ENCODE measurements around the gene C9orf72. TPM values are rescaled to one million over a fixed set of nuclear protein-coding genes. Genes with fewer than 3 reads are reported as not detected.
"Not testable (repeated sequence)": the region's sequence is repeated elsewhere in the genome, so short reads cannot be mapped to it uniquely, and the experiment has no call there.

The C9orf72 gene
- total and polyA plus RNA-seq, 12 donors: 6.2 to 39.9 (median 16.1) TPM

DNA sequence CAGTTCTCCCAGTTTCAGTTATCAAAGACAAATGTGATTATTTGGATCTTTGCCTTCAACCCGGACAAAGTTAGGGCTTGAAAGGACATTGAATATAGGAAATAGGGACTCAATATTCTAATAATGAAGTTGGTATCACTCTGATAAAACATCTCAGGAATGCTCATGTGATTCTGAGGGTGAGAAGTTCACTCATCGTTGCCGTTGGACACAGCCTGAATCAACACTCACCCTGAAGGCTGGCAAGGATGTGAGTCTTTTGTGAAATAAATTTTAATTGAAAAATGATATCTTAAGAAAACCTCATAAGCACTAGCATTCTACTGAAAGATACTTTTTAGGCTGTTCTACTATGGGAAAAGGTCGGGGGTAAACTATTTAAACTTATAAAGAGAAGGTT is 44.8 kb upstream of the C9orf72 start:
- WGBS, 4 donors: 60 to 71% (median 70%) methylated on average over 4 of the region's 4 CpGs
- H3K36me3 ChIP-seq (replicated peaks in 1 of 2): no peaks in the 10 kb centered on the region
- no peak overlapping the region for H3K27ac ChIP-seq
- DNase-seq: no peak
- no peaks in the 10 kb centered on the region for H3K9me3 ChIP-seq (replicated peaks in 1 of 3)
- H3K4me3 ChIP-seq: no peak overlapping the region
- no peaks in the 10 kb centered on the region for H3K27me3 ChIP-seq
- H3K4me1 ChIP-seq (replicated peaks in 1 of 2): no peaks in the 10 kb centered on the region
- intact Hi-C loops (cut with DNase I): no loop called here
- TF ChIP-seq, protein P1, sequence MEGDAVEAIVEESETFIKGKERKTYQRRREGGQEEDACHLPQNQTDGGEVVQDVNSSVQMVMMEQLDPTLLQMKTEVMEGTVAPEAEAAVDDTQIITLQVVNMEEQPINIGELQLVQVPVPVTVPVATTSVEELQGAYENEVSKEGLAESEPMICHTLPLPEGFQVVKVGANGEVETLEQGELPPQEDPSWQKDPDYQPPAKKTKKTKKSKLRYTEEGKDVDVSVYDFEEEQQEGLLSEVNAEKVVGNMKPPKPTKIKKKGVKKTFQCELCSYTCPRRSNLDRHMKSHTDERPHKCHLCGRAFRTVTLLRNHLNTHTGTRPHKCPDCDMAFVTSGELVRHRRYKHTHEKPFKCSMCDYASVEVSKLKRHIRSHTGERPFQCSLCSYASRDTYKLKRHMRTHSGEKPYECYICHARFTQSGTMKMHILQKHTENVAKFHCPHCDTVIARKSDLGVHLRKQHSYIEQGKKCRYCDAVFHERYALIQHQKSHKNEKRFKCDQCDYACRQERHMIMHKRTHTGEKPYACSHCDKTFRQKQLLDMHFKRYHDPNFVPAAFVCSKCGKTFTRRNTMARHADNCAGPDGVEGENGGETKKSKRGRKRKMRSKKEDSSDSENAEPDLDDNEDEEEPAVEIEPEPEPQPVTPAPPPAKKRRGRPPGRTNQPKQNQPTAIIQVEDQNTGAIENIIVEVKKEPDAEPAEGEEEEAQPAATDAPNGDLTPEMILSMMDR (IDR thresholded peaks at IDR 0.05): no peak

DNA sequence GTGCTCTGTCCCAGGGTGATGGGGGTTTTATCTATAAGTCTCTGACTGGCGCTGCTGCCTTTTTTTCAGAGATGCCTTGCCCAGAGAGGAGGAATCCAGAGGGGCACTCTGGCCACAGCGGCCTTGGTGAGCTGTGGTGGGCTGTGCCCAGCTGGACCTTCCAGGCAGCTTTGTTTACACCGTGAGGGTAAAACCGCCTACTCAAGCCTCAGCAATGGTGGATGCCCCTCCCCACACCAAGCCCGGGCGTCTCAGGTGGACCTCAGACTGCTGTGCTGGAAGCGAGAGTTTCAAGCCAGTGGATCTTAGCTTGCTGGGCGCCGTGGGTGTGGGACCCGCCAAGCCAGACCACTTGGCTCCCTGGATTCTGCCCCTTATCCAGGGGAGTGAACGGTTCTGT is 41.3 kb upstream of the C9orf72 start:
- WGBS, 4 donors: 74 to 90% (median 84%) methylated on average over 3 to 11 of the region's 11 CpGs
- Histone ChIP-seq H3K27me3 (no peaks in the 10 kb centered on the region), H3K36me3 (replicated peaks in 1 of 2) (no peaks in the 10 kb centered on the region), H3K9me3 (replicated peaks in 1 of 3) (no peaks in the 10 kb centered on the region), H3K4me3 (no peak overlapping the region), H3K27ac (no peak overlapping the region), H3K4me1 (replicated peaks in 1 of 2) (no peaks in the 10 kb centered on the region)
- DNase-seq: no peak
- intact Hi-C loops (cut with DNase I): no loop called here
- TF ChIP-seq POLR2A (IDR thresholded peaks at IDR 0.05): no peak
- TF ChIP-seq, protein P1 (IDR thresholded peaks at IDR 0.05): no peak

DNA sequence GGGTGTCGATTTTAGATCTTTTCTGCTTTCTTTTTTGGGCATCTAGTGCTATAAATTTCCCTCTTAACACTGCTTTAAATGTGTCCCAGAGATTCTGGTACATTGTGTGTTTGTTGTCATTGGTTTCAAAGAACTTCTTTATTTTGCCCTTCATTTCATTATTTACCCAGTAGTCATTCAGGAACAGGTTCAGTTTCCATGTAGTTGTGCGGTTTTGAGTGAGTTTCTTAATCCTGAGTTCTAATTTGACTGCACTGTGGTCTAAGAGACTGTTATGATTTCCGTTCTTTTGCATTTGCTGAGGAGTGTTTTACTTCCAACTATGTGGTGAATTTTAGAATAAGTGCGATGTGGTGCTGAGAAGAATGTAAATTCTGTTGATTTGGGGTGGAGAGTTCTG is 38.8 kb upstream of the C9orf72 start:
- H3K9me3 ChIP-seq (replicated peaks in 1 of 3); H3K27me3 ChIP-seq; intact Hi-C loops (cut with DNase I); DNase-seq; H3K4me1 ChIP-seq (replicated peaks in 1 of 2); H3K36me3 ChIP-seq (replicated peaks in 1 of 2); H3K4me3 ChIP-seq; H3K27ac ChIP-seq: not testable (repeated sequence)
- 75 to 84% (median 78%) methylated on average over 4 of the region's 4 CpGs for WGBS, 4 donors

- H3K9me3 ChIP-seq (replicated peaks in 1 of 3): no peaks in the 10 kb centered on the region
- no peak for DNase-seq
- H3K4me3 ChIP-seq: no peak overlapping the region
- no peaks in the 10 kb centered on the region for H3K36me3 ChIP-seq (replicated peaks in 1 of 2)
- TF ChIP-seq, protein P1 (IDR thresholded peaks at IDR 0.05): no peak
- TF ChIP-seq POLR2A (IDR thresholded peaks at IDR 0.05): no peak
- 91 to 96% (median 94%) methylated on average over 13 to 19 of the region's 19 CpGs for WGBS, 4 donors
- intact Hi-C loops (cut with DNase I): no loop called here
- H3K27me3 ChIP-seq: no peaks in the 10 kb centered on the region
- no peak overlapping the region for H3K27ac ChIP-seq
- no peaks in the 10 kb centered on the region for H3K4me1 ChIP-seq (replicated peaks in 1 of 2)
These were observed 37.3 kb upstream of the C9orf72 start for GRCh38 chr9:27610622-27611021.

DNA sequence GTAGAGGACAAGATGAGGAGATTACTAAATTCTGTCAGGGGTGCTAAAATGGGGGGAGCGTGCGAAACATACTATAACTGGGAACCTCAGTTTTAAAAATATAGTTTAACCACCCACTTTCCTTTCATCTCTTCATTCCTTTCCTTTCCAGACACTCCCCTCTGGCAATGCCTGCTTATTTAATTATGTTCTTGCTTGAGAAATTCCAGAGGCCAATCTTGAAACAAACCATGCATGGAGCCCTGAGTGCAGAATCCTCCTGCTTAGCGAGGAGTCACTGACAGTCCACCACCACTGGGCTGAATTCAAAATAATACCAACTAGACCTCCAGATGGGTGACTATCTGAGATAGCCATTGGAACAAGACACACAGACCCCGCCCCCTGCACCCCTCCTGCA is 29.7 kb upstream of the C9orf72 start:
- Histone ChIP-seq H3K36me3 (replicated peaks in 1 of 2) (no peaks in the 10 kb centered on the region), H3K27ac (no peak overlapping the region), H3K9me3 (replicated peaks in 1 of 3) (no peaks in the 10 kb centered on the region), H3K4me1 (replicated peaks in 1 of 2) (no peaks in the 10 kb centered on the region), H3K27me3 (no peaks in the 10 kb centered on the region), H3K4me3 (no peak overlapping the region)
- TF ChIP-seq, protein P1 (IDR thresholded peaks at IDR 0.05): no peak
- no peak for TF ChIP-seq POLR2A (IDR thresholded peaks at IDR 0.05)
- no peak for DNase-seq
- intact Hi-C loops (cut with DNase I): no loop called here
- 83 to 88% (median 84%) methylated on average over 4 of the region's 4 CpGs for WGBS, 4 donors

Measured in adrenal gland (tissue), 12 donors.